GM19099 (cell line): ENCODE results near the gene IWS1.

Source experiments
- POLR2A ChIP-seq: IDR thresholded peaks from 3 replicates; pipeline ENCODE4 v1.6.1; 2011; ENCODE audit warnings: low read depth; ENCODE audit not compliant: insufficient read length; ENCODE audit errors: extremely low read depth

The IWS1 gene

DNA sequence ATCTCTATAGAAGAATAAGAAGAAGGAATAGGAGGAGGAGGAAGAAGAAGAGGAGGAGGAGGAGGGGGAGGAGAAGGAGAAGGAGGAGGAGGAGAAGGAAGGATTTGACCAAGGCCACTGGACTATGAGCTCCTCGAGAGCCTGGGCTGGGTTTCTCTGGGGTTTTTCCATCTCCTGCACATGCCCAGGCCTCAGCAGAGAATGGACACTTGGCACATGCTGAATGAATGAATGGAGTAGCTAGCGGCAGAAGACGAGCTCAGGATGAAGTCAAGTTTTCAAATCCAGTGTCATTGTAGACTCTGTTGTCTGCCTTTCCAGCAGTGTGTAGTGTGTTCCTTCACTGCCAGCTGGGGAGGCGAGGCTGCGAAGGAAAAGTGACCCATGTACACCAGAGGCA, 11.4 kb upstream of the IWS1 start:
- no peak for TF ChIP-seq POLR2A

DNA sequence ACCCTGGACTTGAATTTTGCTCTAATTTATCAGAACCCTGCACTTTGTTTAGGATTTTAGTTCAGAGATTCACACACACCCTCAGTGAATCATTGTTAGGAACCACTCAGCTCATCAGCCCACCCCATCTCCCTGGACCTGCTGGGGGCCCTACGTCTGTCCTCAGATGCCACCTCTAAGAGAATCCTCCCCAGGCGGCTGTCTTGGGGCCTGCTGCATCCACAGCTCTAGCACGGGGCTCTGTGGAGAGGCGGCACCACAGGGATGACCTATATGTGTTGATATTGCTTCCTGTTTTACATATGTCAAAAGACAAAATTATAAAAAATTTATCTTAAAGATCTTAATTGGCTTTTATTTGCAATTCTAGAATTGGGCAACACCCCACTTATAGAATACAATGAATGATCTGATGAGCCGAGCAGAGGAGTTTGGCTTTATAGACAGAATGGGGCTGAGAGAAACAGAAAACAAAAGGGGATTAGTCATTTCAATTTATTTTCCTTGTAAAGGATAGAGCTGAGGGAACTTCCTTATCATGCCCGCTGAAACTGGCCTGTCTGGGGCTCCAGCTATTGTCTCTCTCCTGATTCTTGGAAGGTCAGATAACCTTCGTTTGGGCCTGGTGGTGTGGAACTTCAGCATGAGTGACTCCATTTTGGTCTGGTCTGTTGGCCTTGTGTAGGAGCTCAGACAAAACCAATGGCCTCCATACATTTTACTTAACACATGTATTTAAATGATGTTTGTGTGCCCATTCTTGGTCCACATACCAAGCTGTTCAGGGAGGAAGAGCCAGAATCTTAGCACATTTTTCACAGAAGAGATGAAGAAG, 10.6 kb upstream of the IWS1 start:
- no peak for TF ChIP-seq POLR2A

DNA sequence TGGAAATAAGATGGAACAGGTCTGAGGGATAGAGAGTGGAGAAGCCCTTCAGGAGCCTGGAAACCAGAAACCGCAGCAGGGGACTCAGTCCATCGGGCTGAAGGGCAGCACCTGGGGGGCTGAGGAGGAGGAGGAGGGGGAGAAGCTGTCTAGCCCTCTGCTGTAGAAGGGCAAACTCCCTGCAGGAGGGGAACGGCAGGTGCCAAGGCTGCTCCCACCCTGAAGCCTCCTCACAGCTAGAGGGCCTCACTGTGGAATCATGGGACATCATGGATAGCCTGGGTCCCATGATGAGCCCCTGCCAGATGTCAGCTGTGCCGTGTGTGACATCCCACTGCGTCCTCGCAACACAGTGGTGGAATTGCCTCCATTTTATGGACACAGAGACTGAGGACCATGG, 9.6 kb upstream of the IWS1 start:
- no peak for TF ChIP-seq POLR2A

DNA sequence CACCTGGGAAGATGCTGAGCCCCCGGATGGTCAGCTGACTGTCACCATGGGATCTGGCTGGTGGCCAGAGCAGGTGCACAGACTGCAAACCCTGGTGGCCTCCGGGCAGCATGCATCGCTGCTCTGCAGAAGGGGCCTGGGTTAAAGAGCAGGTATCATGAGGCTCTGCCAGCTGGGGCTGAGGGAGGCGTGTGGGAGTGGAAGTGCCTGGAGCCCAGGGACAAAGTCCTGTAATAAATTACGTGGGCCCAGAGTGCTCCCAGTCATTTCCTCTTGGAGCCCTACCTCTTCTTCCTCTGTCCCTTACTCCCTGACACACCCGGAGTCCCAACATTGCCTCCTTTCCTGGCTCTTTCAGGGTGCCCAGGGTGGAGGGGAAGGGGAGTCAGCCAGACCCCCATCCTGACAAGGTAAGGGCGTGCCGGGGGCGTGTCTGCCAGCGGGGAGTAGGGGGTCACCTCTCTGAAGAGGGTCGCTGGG, 9.2 kb upstream of the IWS1 start, which contains the start of gene MYO7B:
MYO7B (plus strand) TSS at position 262 of the 480 bp plus-strand sequence. CDS start 24,040 bp downstream, outside the sequence.
- no peak for TF ChIP-seq POLR2A

DNA sequence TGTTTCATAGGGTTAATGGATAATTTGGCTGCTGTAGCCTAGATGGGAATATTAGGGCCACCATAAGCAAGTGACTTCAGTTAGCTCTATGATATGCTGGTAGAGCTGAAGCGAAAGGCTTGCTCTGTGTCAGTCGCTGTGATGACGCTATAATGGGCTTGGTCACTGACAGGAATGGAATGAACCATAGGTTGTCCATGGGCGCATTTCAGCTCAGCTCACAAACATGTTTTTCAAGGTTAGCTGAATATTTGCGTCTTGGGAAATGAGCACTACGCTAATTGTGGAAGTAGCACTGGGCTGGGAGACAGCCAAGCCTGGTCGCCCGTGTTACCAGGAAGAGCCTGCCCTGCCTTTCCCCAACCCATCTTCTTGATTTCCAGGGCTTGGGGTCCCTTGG, 6.0 kb upstream of the IWS1 start:
- TF ChIP-seq POLR2A, result no peak

DNA sequence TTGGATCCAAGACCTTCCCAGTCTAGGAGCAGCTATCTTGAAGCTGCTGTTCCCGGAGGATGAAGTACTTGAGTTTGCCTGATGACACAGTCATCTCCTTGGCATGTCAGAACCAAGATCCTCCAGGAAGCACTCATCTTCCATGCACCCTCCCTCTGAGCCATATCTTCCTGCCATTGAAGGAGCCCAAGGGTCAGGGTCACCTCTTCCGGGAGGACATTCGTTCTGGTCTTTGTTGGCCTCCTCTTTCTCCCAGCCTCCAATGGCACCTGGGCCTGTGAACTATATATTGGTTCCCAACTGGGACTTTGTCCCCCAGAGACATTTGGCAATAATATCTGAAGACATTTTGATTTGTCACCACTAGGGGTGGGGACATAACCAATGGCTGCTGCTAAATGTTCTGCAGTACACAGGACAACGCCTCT, 4.9 kb upstream of the IWS1 start:
- no peak for TF ChIP-seq POLR2A

DNA sequence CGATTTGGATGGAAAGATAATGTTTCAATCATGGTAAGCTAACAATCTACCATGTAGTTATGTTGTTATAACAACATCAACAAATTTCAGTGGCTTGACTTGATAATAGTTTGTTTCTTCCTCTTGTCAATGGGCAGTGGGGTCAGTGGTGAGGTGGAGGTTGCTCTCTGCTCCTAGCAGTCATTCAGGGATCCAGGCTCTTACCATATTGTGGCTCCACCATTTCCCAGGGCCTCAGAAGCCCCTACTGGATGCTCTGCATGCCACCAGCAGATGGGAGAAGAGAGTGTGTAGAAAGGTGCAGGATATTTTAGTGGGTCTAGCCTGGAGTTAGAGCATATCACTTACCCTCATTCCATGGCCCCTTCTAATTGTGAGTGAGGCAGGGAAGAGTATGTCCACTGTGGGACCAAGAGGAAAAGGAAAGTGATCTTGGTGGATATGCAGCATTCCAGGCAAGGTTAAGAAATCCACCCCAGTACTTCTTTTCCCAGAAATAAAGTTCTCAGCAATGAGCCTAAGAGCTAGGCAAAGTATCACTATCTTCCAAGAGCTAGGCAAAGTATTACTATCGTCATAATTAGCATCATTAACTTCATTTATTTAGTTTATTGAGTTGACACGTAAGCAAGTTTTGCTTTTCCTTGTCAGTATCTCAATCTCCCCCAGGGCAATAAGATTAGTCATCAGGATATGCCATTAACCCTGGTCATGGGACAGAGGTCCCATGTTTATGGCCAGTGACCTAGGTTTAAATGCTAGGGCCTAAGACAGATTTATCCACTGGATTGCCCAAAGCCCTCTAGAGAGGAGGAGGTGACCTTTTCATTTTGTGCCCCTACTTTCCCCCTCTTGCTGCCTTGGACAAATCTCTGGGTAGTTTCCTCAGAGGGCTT, 4.2 kb upstream of the IWS1 start:
- no peak for TF ChIP-seq POLR2A

DNA sequence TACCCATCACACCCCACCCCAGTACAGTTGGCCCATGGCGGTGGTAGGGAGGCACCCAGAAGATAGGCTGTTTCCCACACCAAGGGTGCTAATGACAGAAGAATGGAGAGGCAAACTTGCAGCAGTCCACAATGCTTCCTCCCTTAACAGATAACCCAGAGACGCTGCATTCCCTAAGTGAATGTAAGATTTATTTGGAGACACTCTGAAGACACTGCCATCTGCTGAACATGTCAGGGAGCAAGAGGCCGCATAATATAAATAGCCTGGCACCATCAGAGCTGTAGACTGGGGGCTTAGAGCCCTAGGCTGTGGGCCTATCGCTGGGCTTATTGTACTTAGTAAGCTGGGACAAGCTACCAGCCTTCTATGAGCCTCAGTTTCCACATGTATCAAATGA, 2.2 kb upstream of the IWS1 start:
- no peak for TF ChIP-seq POLR2A

DNA sequence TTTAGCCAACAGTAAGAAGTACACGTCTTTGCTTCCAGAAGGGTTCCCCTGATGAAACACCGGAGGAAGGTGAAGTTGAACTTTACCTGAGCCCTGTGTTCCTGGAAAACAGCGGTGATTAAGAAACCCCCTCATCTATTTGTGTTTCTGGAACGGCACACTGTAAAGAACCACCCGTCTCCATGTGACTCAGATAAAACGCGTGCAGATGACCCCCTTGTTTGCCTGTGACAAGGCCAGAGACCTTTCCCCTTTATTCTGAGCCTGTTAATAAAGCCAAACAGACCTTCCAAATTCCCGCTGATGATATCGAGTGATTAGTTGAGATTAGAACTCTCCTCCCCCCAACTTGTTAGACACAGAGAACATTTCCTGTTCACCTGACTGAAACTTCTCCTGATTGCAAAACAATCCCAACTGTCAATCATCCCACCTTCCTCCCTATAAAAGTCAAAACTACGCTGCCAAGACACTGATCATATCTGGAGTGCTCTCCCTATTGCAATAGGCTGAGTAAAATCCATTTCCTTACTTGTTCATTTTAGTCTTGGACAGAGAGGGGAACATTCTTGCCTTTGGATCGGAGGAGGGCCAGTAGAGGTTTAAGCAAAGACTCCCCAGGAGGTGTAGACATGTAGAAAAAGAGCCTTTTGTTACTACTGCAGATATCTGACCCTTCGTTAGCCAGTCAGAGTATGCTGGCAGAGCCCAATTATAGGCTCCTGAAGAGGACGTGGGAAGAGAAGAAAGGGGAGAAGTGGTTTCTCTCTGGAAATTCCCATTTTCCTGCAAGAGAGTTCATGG, 914 bp upstream of the IWS1 start:
- no peak for TF ChIP-seq POLR2A

DNA sequence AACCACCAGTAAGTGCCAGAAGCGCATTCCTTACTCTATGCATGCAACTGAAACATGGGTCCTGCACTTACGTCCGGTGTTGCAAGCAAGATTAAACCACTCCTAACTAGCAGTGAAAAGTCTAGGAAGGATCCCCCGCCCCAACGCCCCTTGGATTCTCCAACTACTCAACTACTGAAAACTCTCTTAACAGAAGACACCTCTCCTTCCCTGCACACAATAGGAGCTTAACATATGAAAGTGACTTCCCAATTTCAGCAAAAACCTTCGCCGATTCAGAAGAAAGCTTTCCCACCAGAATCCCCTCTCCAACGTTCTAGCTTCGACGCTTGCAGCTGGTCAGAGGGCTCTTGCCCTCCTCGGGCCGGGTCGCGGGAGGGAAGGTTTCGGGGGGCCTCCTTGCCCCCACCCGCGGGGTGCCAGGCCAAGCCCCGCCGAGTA, 578 bp downstream of the IWS1 start:
- TF ChIP-seq POLR2A, result no peak

DNA sequence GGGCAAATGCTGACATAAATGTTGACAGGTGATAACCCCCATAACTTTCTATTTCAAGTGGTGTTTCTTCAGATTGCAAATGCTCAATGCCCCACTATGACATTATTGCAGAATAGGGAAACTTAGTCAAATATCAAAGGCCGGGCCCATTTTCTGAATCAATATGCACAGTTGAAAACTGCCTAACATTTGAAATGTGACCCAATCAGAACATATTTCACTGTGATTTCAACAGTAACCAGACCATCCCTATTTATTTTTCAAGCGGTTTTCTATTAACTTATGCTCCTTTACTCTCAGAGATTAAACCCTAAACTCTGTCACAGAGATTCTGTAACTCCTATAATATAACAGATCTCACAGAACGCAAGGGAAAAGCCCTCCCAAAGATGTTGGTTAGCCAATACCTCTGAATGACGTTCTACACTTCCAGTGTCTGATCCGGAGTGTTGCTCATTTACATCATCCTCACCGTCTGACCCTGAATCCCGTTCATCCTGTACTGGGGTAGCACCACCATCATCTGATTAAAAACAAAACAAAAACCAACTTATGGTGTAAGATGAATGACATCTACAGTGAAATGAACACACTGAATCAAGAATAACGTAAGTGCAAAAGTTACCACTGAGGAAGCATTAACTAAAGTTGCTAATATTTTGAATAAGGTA, 2.9 kb downstream of the IWS1 start:
- TF ChIP-seq POLR2A, result no peak

DNA sequence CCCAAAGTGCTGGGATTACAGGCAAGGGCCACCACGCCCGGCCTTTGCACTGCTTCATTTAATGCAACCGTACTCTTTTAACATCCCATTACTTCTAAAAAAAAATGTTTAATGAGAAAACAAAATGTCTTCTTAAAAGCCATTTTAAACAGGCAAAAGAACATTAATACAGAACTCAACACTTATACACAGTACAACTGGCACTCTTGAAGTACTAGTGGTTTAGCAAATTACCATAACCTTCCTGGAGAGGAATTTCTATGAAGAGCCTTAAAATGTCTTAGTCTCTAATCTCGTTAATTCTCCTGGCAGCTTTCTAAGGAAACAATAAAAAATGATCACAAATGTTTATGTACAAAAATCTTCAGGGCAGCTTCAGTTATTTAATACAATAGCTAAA, 5.9 kb downstream of the IWS1 start:
- no peak for TF ChIP-seq POLR2A

DNA sequence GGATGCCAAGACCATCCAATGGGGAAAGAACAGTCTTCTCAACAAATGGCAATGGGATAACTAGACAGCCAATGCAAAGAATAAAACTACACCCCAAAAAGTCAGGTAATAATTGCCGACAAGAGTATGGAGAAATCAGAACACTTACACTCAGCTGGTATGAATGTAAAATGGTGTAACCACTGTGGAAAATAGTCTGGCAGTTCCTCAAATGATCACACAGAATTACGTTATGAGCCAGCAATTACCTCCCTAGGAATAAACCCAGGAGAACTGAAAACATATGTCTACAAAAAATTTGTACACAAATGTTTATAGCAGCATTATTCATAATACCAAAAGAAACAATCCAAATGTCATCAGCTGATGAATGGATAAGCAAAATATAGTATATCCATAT, 8.8 kb downstream of the IWS1 start:
- no peak for TF ChIP-seq POLR2A

DNA sequence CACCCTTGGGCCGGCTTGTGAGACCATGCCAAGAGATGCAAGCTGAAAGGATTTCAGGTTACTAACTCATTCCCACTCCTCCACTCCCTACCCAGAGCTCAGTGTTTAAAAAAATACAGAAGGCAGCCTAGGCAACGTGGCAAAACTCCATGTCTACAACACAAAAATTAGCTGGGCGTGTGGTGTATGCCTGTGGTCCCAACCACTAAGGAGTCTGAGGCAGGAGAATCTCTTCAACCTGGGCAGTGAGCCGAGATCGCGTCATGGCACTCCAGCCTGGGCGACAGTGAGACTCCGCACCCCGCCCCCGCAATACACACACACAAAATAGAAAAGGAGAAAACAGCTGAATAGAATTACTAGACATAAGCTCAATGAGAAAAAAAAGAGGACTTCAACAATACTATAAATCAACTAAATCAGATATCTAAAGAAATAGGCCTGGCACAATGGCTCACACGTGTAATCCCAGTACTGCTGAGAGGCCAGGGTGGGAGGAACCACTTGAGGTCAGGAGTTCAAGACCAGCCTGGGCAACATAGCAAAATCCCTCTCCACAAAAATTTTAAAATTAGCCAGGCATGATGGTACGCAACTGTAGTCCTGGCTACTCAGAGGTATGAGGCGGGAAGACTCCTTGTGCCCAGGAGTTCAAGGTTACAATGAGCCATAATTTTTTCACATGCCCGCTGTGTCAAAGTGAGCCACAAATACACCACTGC, 10.1 kb downstream of the IWS1 start:
- no peak for TF ChIP-seq POLR2A

DNA sequence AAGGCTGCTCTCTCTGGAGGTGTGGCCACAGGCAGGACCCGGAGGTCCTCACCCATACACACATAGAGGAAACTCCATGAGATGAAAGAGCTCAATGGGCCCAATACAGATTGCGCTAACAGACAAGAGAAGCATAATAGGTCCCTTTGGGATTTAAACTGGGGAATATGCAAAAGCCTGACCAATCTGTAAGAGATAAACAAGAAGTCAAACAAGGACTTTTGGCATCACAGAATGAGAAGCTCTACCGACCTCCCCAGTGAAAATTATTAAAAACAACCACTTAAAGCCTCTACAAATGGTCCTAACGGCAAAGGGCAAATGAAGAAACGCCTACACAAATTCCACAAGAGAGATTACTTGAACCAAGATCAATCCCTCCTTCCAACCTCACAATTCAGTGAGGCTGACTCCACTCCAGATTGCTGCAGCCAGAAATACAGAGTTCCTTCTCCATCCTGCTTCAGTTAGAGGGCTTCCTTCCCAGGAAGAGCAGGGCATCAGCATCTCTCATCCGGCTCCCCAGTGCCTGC, 10.8 kb downstream of the IWS1 start:
- TF ChIP-seq POLR2A, result no peak
